Fibroblast of lung (primary cell): ENCODE measurements around the gene CDH5. TPM values are rescaled to one million over a fixed set of nuclear protein-coding genes. Genes with fewer than 3 reads are reported as not detected.

Source experiments
- DNase-seq, 2 donors: peaks; one replicate each; pipeline versions ENCODE4 v3.0.0 to v3.0.0-alpha.2; 2010; ENCODE audit warnings: low read depth in 2 of 2
- H2AFZ ChIP-seq: 2 replicates; pipeline ENCODE4 v1.5.1; 2012; ENCODE audit warnings: low read length, control low read depth, inconsistent platforms
- H3K27ac ChIP-seq: 2 replicates; pipeline ENCODE4 v1.5.1; 2011; ENCODE audit warnings: low read length, control low read depth; ENCODE audit not compliant: insufficient read depth
- H3K27me3 ChIP-seq: 2 replicates; pipeline ENCODE4 v1.5.1; 2011; ENCODE audit warnings: mild to moderate bottlenecking, low read length; ENCODE audit not compliant: control insufficient read depth, insufficient read depth
- H3K36me3 ChIP-seq: 2 replicates; pipeline ENCODE4 v1.5.1; 2011; ENCODE audit warnings: low read length; ENCODE audit not compliant: control insufficient read depth, insufficient read depth
- H3K4me1 ChIP-seq: 2 replicates; pipeline ENCODE4 v1.5.1; 2011; ENCODE audit warnings: low read length; ENCODE audit not compliant: control insufficient read depth, insufficient read depth; ENCODE audit errors: extremely low read depth
- H3K4me2 ChIP-seq: 2 replicates; pipeline ENCODE4 v1.5.1; 2011; ENCODE audit warnings: low read length, control low read depth; ENCODE audit not compliant: insufficient read depth; ENCODE audit errors: extremely low read depth
- H3K4me3 ChIP-seq, 4 experiments: fragments of 200-600 bp in 1 of 4; sonication (generic) in 1 of 4; replicated peaks in 1 of 4; 2 replicates each; pipeline ENCODE4 v1.5.1; 2011 to 2016; ENCODE audit warnings: low read length in 4 of 4, low read depth in 3 of 4, mild to moderate bottlenecking in 3 of 4, control low read depth in 2 of 4, inconsistent platforms in 1 of 4, mixed read lengths in 1 of 4; ENCODE audit not compliant: insufficient read depth in 1 of 4; ENCODE audit errors: control extremely low read depth in 1 of 4
- H3K79me2 ChIP-seq: 2 replicates; pipeline ENCODE4 v1.5.1; 2012; ENCODE audit warnings: mild to moderate bottlenecking, low read length, inconsistent platforms; ENCODE audit not compliant: control insufficient read depth, insufficient read depth
- H3K9ac ChIP-seq: 2 replicates; pipeline ENCODE4 v1.5.1; 2011; ENCODE audit warnings: mild to moderate bottlenecking, low read length, control low read depth; ENCODE audit not compliant: insufficient read depth
- H3K9me3 ChIP-seq: 2 replicates; pipeline ENCODE4 v1.5.1; 2012; ENCODE audit warnings: low read depth, low read length; ENCODE audit not compliant: control insufficient read depth, insufficient read depth
- H4K20me1 ChIP-seq: 2 replicates; pipeline ENCODE4 v1.5.1; 2011; ENCODE audit warnings: low read length; ENCODE audit not compliant: control insufficient read depth, insufficient read depth; ENCODE audit errors: extremely low read depth
- EZH2 ChIP-seq: IDR thresholded peaks from 2 replicates; pipeline ENCODE4 v1.5.1; 2012; ENCODE audit warnings: low read length, control low read depth, mild to moderate bottlenecking; ENCODE audit errors: missing control alignments
- polyA plus RNA-seq, 2 donors: library from polyadenylated mRNA; depleted of rRNA in 1 of 2; stranded (reverse) in 1 of 2; unstranded in 1 of 2; fragments of >200 nt; gene quantifications; 2 replicates each; pipeline ENCODE4 v1.2.1, GENCODE V29; 2011 to 2012; ENCODE audit warnings: missing spikeins in 1 of 2
- total RNA-seq: library from RNA; depleted of rRNA; stranded (reverse); fragments of >200 nt; gene quantifications from 2 replicates; pipeline ENCODE4 v1.2.1, GENCODE V29; 2014
- TF ChIP-seq, protein P1 (sequence below), 2 donors: IDR thresholded peaks in 1 of 2; conservative IDR thresholded peaks in 1 of 2; 1 replicate in 1 of 2; 2 replicates in 1 of 2; pipeline ENCODE4 v1.5.1; 2011 to 2012; ENCODE audit warnings: low read length in 2 of 2, control low read depth in 1 of 2, inconsistent platforms in 1 of 2, low read depth in 1 of 2, mild to moderate bottlenecking in 1 of 2

Gene CDH5
- total and polyA plus RNA-seq, 2 donors (not counting 1 experiment from before 2014, with no cell fraction given): 0.02 TPM; not detected in 1

DNA sequence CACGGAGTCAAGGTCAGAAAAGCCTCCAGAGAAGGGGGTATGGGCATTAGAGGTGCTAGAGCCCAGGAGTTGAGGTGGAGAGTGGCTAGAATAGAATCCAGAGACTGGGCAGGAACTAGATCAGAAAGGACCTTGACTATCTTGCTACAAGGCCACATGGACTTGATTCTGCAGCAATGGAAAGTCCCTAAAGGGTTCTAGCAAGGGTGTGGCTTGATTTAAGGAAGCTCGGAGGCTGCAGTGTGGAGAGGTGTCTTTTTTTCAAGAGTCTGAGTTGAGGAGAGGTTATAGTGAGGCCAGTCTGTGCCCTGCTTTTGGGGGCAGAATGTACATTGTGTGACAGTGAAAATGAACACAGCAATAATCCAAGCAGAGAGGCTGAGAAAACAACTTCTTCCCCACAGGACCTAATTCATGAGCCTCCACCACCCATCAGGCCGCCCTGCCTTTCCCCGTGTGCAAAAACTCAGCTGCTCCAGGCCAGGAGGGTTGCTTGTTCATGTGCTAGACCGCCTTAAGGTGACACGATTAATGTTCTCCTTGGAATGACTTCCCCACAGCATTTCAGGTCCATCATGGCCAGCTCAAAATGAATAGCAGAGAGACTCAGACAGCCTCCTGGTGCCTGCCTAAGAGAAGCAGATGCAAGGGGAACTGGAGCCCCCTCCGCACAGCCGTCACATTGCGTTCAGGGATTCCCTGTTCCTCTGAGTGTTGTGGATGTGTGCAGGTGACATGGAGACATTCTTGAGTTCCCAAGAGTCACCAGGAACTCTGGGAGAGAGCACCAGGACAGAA lies 51.9 kb downstream of the CDH5 start:
- Histone ChIP-seq H3K9me3 (no peaks in the 10 kb centered on the region), H3K36me3 (no peaks in the 10 kb centered on the region), H2AFZ (no peak overlapping the region), H3K4me2 (no peak overlapping the region), H4K20me1 (no peaks in the 10 kb centered on the region), H3K27ac (no peak overlapping the region), H3K4me3 (no peak overlapping the region), H3K9ac (no peak overlapping the region), H3K4me1 (no peaks in the 10 kb centered on the region), H3K27me3 (no peaks in the 10 kb centered on the region), H3K79me2 (no peaks in the 10 kb centered on the region)
- TF ChIP-seq, protein P1, sequence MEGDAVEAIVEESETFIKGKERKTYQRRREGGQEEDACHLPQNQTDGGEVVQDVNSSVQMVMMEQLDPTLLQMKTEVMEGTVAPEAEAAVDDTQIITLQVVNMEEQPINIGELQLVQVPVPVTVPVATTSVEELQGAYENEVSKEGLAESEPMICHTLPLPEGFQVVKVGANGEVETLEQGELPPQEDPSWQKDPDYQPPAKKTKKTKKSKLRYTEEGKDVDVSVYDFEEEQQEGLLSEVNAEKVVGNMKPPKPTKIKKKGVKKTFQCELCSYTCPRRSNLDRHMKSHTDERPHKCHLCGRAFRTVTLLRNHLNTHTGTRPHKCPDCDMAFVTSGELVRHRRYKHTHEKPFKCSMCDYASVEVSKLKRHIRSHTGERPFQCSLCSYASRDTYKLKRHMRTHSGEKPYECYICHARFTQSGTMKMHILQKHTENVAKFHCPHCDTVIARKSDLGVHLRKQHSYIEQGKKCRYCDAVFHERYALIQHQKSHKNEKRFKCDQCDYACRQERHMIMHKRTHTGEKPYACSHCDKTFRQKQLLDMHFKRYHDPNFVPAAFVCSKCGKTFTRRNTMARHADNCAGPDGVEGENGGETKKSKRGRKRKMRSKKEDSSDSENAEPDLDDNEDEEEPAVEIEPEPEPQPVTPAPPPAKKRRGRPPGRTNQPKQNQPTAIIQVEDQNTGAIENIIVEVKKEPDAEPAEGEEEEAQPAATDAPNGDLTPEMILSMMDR (conservative IDR thresholded peaks at IDR 0.05 in 1 of 2, IDR thresholded peaks at IDR 0.05 in 1 of 2; ENCODE audit: low read depth in 1 of 2, low read length in 2 of 2): no peak
- TF ChIP-seq EZH2: no peak
- DNase-seq: no peak

DNA sequence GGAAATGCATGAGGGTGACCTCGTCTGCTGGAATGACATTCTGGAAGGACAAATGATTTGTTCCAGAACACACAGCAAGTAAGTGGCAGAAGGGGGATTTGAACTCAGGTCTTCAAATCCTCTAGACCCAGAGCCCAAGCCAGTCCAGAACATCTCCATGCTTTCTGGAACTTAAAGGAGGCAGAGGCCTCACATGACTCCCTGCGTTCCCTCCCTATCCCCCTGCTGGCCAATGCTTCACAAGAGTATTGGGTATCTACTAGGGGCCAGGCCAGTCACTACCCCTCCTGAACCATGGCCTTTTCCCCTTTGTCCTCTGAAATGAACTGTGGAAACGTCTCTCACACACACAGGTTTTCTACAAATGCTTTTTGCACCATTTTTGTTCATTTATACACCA lies 53.0 kb downstream of the CDH5 start:
- DNase-seq: no peak
- Histone ChIP-seq H2AFZ (no peak overlapping the region), H3K27ac (no peak overlapping the region), H3K4me1 (no peaks in the 10 kb centered on the region), H3K27me3 (no peaks in the 10 kb centered on the region), H3K9me3 (no peaks in the 10 kb centered on the region), H3K4me2 (no peak overlapping the region), H3K36me3 (no peaks in the 10 kb centered on the region), H3K4me3 (no peak overlapping the region), H3K9ac (no peak overlapping the region), H3K79me2 (no peaks in the 10 kb centered on the region), H4K20me1 (no peaks in the 10 kb centered on the region)
- TF ChIP-seq EZH2: no peak

DNA sequence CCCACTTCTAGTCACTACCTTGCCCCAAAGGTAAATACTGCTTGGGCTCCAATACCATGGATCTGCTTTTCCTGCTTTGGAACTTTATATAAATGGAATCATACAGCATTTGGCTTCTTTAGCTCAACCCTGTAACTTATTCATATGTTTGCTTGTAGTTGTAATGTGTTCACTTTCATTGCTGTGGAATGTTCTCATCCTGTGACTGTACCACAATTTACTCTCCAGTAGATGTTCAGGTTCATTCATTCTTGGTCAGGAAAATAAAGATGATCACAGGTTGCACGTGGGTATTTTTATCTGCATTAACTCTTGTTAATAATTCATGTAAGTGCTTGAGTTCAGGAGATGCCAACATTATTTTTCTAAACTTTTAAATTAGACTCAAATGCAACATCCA lies 53.9 kb downstream of the CDH5 start:
- H3K4me2 ChIP-seq: no peak overlapping the region
- no peaks in the 10 kb centered on the region for H3K36me3 ChIP-seq
- no peak overlapping the region for H3K27ac ChIP-seq
- H3K27me3 ChIP-seq: peaks cover 7% of the 10 kb centered on the region
- peak in 1 of 2 donors; percentile 11 for DNase-seq
- H3K9ac ChIP-seq: no peak overlapping the region
- H3K9me3 ChIP-seq: no peaks in the 10 kb centered on the region
- TF ChIP-seq, protein P1 (conservative IDR thresholded peaks at IDR 0.05 in 1 of 2, IDR thresholded peaks at IDR 0.05 in 1 of 2; ENCODE audit: low read depth in 1 of 2, low read length in 2 of 2): no peak
- TF ChIP-seq EZH2: no peak
- no peaks in the 10 kb centered on the region for H3K79me2 ChIP-seq
- no peaks in the 10 kb centered on the region for H3K4me1 ChIP-seq
- H2AFZ ChIP-seq: no peak overlapping the region
- H4K20me1 ChIP-seq: no peaks in the 10 kb centered on the region
- H3K4me3 ChIP-seq: no peak overlapping the region
